Gastrocnemius medialis (tissue), 4 donors: Measurements from ENCODE around the gene IST1.

Experiments
- CTCF ChIP-seq, 5 experiments: fragments of 450-650 bp in 3 of 5; fragments of 200-600 bp in 2 of 5; sonication (generic) in 2 of 5; IDR thresholded peaks in 4 of 5; conservative IDR thresholded peaks in 1 of 5; 1 replicate in 4 of 5; 2 replicates in 1 of 5; pipeline ENCODE4 v1.5.1; 2016 to 2019; ENCODE audit warnings: antibody characterized with exemption in 5 of 5, mild to moderate bottlenecking in 3 of 5, moderate library complexity in 3 of 5
- POLR2A ChIP-seq, 2 donors: fragments of 450-650 bp; IDR thresholded peaks; one replicate each; pipeline ENCODE4 v1.6.1; 2017; ENCODE audit warnings: antibody characterized with exemption in 2 of 2, mild to moderate bottlenecking in 2 of 2, moderate library complexity in 2 of 2

GRCh38 chr16:71919035-71919434 lies 23.7 kb downstream of the IST1 start:
- TF ChIP-seq CTCF (IDR thresholded peaks at IDR 0.05 in 4 of 5, conservative IDR thresholded peaks at IDR 0.05 in 1 of 5) (no peak), POLR2A (IDR thresholded peaks at IDR 0.05) (no peak)
